ENCODE results near the gene HECW1. TPM values are rescaled to one million over a fixed set of nuclear protein-coding genes. Genes with fewer than 3 reads are reported as not detected.

Gene HECW1
- total and polyA plus RNA-seq, 2 experiments from 2014 or later, result 11.0 to 21.8 TPM

- no peak for TF ChIP-seq ZNF462 (CRISPR knock-in tag; IDR thresholded peaks at IDR 0.05)
- TF ChIP-seq REST (IDR thresholded peaks at IDR 0.05; ENCODE audit: unreplicated experiment), result no peak
- no peak for TF ChIP-seq ZNF331 (CRISPR knock-in tag; IDR thresholded peaks at IDR 0.05; ENCODE audit: low read depth)
- TF ChIP-seq POLR2AphosphoS5 (IDR thresholded peaks at IDR 0.05; ENCODE audit: low read depth), result no peak
- no peak for TF ChIP-seq ETS1 (IDR thresholded peaks at IDR 0.05)
- TF ChIP-seq JUNB (IDR thresholded peaks at IDR 0.05; ENCODE audit: unreplicated experiment), result no peak
- no peak for TF ChIP-seq EZH2 (IDR thresholded peaks at IDR 0.05; ENCODE audit: low read depth, unreplicated experiment)
Measured at GRCh38 chr7:43247757-43248156, 135.3 kb downstream of the HECW1 start (continued).
